ENCODE measurements around the gene INPP5E.

INPP5E gene

GRCh38 chr9:136383436-136383835, 56.2 kb downstream of the INPP5E start:
- no peak overlapping the region for H3K4me3 ChIP-seq (ENCODE audit: control insufficient read depth, low read depth, low read length)
- DNase-seq (ENCODE audit: low read depth), result no peak

GRCh38 chr9:136381966-136382513, 57.6 kb downstream of the INPP5E start:
- TF ChIP-seq CTCF (IDR thresholded peaks at IDR 0.05; ENCODE audit: control insufficient read depth, insufficient read depth, low read depth, low read length, missing control alignments), result no peak
- DNase-seq (ENCODE audit: low read depth), result no peak
- H3K4me3 ChIP-seq (ENCODE audit: control insufficient read depth, low read depth, low read length), result no peak overlapping the region

More at GRCh38 chr9:136383436-136383835, 56.2 kb downstream of the INPP5E start:
- no peak for TF ChIP-seq CTCF (IDR thresholded peaks at IDR 0.05; ENCODE audit: control insufficient read depth, insufficient read depth, low read depth, low read length, missing control alignments)

GRCh38 chr9:136381311-136381710, 58.3 kb downstream of the INPP5E start:
- no peak overlapping the region for H3K4me3 ChIP-seq (ENCODE audit: control insufficient read depth, low read depth, low read length)
- TF ChIP-seq CTCF (IDR thresholded peaks at IDR 0.05; ENCODE audit: control insufficient read depth, insufficient read depth, low read depth, low read length, missing control alignments), result no peak
- DNase-seq (ENCODE audit: low read depth), result no peak

DNA sequence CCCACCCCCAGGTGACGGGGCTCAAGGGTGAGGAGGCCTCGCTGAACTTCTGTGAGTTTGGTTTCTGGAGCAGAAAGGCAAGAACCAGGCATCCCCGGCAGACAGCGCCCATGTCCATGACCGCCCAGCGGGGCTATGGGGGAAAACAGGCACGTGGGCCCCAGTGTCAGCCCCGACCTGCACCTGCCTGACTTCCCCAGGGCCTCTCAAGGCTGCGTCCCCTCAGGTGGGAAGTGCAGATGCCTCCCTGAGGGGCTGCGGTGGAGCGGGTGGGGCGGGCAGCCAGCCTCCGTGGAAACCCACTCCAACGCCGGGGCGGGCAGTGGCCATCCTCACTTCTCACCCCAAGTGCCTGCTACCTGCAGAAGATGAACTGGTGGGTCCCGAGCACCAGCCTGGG, 59.3 kb downstream of the INPP5E start:
- H3K4me3 ChIP-seq (ENCODE audit: control insufficient read depth, low read depth, low read length), result no peak overlapping the region
- TF ChIP-seq CTCF (IDR thresholded peaks at IDR 0.05; ENCODE audit: control insufficient read depth, insufficient read depth, low read depth, low read length, missing control alignments), result no peak

GRCh38 chr9:136379891-136380290, 59.8 kb downstream of the INPP5E start:
- H3K4me3 ChIP-seq (ENCODE audit: control insufficient read depth, low read depth, low read length), result no peak overlapping the region
- DNase-seq (ENCODE audit: low read depth), result no peak
- TF ChIP-seq CTCF (IDR thresholded peaks at IDR 0.05; ENCODE audit: control insufficient read depth, insufficient read depth, low read depth, low read length, missing control alignments), result no peak

More for the DNA sequence above, 59.3 kb downstream of the INPP5E start:
- DNase-seq (ENCODE audit: low read depth), result no peak

DNA sequence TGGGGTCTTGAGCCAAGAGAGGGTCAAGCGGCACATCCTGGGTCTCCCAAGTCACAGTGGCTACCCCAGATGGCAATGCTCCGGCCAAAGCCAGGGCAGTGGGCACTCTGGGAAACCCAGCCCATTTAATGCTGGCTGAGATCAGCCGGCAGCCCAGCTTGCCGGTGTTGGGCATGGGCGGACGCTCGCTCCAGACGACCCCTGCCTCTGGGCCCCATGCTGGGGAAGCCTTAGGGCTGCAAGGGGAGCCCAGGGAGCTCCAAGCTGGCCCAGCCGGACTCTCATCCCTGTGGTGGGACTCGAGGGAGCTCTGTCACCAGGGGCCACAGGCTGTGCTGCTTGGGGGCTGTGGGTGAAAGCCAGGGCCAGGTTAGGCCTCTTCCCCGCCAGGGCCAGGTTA, 60.2 kb downstream of the INPP5E start:
- no peak for TF ChIP-seq CTCF (IDR thresholded peaks at IDR 0.05; ENCODE audit: control insufficient read depth, insufficient read depth, low read depth, low read length, missing control alignments)
- DNase-seq (ENCODE audit: low read depth), result no peak
- no peak overlapping the region for H3K4me3 ChIP-seq (ENCODE audit: control insufficient read depth, low read depth, low read length)

GRCh38 chr9:136379003-136379287, 60.7 kb downstream of the INPP5E start:
- TF ChIP-seq CTCF (IDR thresholded peaks at IDR 0.05; ENCODE audit: control insufficient read depth, insufficient read depth, low read depth, low read length, missing control alignments), result no peak
- no peak overlapping the region for H3K4me3 ChIP-seq (ENCODE audit: control insufficient read depth, low read depth, low read length)
- DNase-seq (ENCODE audit: low read depth), result no peak

Measured in AG09309 (cell line).